OCI-LY3 (cell line): ENCODE results near the gene PRPF6.

Experiments
- CTCF ChIP-seq: fragments of 200-600, 300-600 bp; sonication (generic); IDR thresholded peaks from 2 replicates; pipeline ENCODE4 v1.5.1; 2014; ENCODE audit warnings: antibody characterized with exemption, low read length, low read depth
- EZH2phosphoT487 ChIP-seq: fragments of 200-600 bp; shearing (Covaris generic); IDR thresholded peaks from 2 replicates; pipeline ENCODE4 v1.6.1; 2018; ENCODE audit warnings: antibody characterized with exemption, mixed run types, low read depth

DNA sequence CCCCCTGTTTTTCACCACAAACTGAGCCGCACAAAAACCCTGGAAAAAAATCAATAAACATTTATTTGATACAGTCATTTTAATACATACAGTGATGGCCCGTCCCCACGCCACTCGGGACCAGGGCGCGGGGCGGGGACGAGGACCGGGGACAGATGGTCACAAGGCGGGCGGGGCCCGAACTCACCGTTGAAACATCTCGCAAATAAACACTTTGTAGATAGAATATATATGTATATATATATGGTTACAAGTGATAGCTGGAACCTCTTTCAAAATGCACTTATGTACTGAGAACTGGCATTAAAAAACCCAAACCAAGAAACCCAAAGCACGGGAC, 24.3 kb upstream of the PRPF6 start:
- TF ChIP-seq CTCF, result no peak
- no peak for TF ChIP-seq EZH2phosphoT487
